ENCODE data around the gene NCOA1.

NCOA1 gene

DNA sequence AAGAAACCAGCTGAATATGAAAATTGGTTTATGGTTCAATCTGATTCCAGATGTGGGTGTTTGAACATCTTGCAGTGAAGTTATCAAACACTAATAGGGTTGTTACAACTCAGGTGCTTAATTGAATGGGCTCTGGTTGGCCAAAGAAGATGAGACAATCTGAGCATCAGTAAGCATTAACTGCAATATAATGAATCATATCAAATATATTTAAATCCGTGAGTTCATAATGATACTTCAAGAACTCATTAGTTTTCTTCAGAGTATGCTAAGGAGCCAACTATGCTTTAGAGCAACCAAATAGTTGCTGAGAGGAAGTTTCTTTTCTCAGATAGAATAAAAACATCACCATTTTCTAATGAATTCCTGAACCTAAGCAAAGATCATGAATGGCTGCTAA lies 79.2 kb downstream of the NCOA1 start:
- no peak for DNase-seq
- H3K4me3 ChIP-seq (ENCODE audit: low read depth, low read length): no peak overlapping the region
- H3K36me3 ChIP-seq (replicated peaks): no peaks in the 10 kb centered on the region
- no peaks in the 10 kb centered on the region for H3K27me3 ChIP-seq (replicated peaks)
- in situ Hi-C loops (cut with HindIII; ENCODE audit: low pct_ligation_motif_present, low sequenced_read_pairs): no loop called here
- TF ChIP-seq, protein P1, sequence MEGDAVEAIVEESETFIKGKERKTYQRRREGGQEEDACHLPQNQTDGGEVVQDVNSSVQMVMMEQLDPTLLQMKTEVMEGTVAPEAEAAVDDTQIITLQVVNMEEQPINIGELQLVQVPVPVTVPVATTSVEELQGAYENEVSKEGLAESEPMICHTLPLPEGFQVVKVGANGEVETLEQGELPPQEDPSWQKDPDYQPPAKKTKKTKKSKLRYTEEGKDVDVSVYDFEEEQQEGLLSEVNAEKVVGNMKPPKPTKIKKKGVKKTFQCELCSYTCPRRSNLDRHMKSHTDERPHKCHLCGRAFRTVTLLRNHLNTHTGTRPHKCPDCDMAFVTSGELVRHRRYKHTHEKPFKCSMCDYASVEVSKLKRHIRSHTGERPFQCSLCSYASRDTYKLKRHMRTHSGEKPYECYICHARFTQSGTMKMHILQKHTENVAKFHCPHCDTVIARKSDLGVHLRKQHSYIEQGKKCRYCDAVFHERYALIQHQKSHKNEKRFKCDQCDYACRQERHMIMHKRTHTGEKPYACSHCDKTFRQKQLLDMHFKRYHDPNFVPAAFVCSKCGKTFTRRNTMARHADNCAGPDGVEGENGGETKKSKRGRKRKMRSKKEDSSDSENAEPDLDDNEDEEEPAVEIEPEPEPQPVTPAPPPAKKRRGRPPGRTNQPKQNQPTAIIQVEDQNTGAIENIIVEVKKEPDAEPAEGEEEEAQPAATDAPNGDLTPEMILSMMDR (IDR thresholded peaks at IDR 0.05; ENCODE audit: low read depth, low read length, missing control alignments): no peak
- H3K27ac ChIP-seq: no peak overlapping the region

DNA sequence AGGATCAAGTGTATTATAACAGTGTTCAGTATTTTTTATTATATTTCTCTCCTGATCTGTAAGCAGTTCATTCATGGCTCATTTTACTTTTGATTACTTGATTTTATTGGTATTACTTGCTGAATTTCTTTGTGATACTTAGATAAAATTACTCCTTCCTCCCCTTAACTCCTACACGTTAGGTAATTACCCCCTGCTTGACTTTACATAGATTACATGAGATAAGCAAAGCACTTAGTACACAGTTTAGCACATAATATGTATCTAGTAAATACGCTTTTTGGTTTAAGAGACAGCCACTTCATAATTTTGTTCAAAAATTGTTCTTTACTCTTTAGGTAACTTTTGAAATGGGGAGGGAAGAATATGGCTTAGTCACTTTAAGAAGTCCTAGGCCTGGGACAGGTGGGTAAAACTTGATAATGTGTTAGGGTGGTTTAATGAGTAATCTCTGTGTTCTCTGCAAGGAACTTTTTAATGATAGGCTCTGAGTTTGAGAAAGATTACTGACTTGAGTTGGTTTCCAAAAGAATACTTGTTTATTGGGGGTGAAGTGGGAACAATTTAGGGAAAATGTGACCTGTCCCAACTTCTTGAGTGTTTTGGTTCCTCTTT lies 80.9 kb downstream of the NCOA1 start:
- no peak overlapping the region for H3K4me3 ChIP-seq (ENCODE audit: low read depth, low read length)
- H3K27me3 ChIP-seq (replicated peaks): no peaks in the 10 kb centered on the region
- in situ Hi-C loops (cut with HindIII; ENCODE audit: low pct_ligation_motif_present, low sequenced_read_pairs): no loop called here
- TF ChIP-seq, protein P1 (IDR thresholded peaks at IDR 0.05; ENCODE audit: low read depth, low read length, missing control alignments): no peak
- no peaks in the 10 kb centered on the region for H3K36me3 ChIP-seq (replicated peaks)
- DNase-seq: no peak
- H3K27ac ChIP-seq: no peak overlapping the region

GRCh38 chr2:24576146-24576545 lies 85.1 kb downstream of the NCOA1 start:
- DNase-seq: no peak
- TF ChIP-seq, protein P1 (IDR thresholded peaks at IDR 0.05; ENCODE audit: low read depth, low read length, missing control alignments): no peak
- Histone ChIP-seq H3K27ac (no peak overlapping the region), H3K27me3 (replicated peaks) (no peaks in the 10 kb centered on the region), H3K36me3 (replicated peaks) (no peaks in the 10 kb centered on the region), H3K4me3 (ENCODE audit: low read depth, low read length) (no peak overlapping the region)
- in situ Hi-C loops (cut with HindIII; ENCODE audit: low pct_ligation_motif_present, low sequenced_read_pairs): no loop called here

- no peak overlapping the region for H3K4me3 ChIP-seq (ENCODE audit: low read depth, low read length)
- in situ Hi-C loops (cut with HindIII; ENCODE audit: low pct_ligation_motif_present, low sequenced_read_pairs): no loop called here
- H3K27me3 ChIP-seq (replicated peaks): no peaks in the 10 kb centered on the region
- H3K36me3 ChIP-seq (replicated peaks): no peaks in the 10 kb centered on the region
- TF ChIP-seq, protein P1 (IDR thresholded peaks at IDR 0.05; ENCODE audit: low read depth, low read length, missing control alignments): no peak
- no peak overlapping the region for H3K27ac ChIP-seq
- DNase-seq: no peak
These were observed 85.6 kb downstream of the NCOA1 start for GRCh38 chr2:24576617-24577016.

GRCh38 chr2:24577481-24577880 lies 86.4 kb downstream of the NCOA1 start:
- in situ Hi-C loops (cut with HindIII; ENCODE audit: low pct_ligation_motif_present, low sequenced_read_pairs): no loop called here
- no peaks in the 10 kb centered on the region for H3K27me3 ChIP-seq (replicated peaks)
- no peak for DNase-seq
- H3K36me3 ChIP-seq (replicated peaks): no peaks in the 10 kb centered on the region
- TF ChIP-seq, protein P1 (IDR thresholded peaks at IDR 0.05; ENCODE audit: low read depth, low read length, missing control alignments): no peak
- H3K4me3 ChIP-seq (ENCODE audit: low read depth, low read length): no peak overlapping the region
- H3K27ac ChIP-seq: no peak overlapping the region
